HCT116 (cell line): Measurements from ENCODE around the gene GORASP1.

Experiments
- CEBPB ChIP-seq: IDR thresholded peaks from 2 replicates; pipeline ENCODE4 v1.6.1; 2012; ENCODE audit warnings: low read depth
- REST ChIP-seq: IDR thresholded peaks from 2 replicates; pipeline ENCODE4 v1.6.1; 2012; ENCODE audit warnings: low read depth
- TF ChIP-seq, protein P1 (sequence below), 3 experiments: fragments of 200-600 bp in 1 of 3; sonication (generic) in 1 of 3; IDR thresholded peaks in 2 of 3; conservative IDR thresholded peaks in 1 of 3; 2 replicates each; pipeline ENCODE4 v1.5.1; 2012 to 2017; ENCODE audit warnings: low read depth in 2 of 3, low read length in 2 of 3, antibody characterized with exemption in 1 of 3, borderline replicate concordance in 1 of 3, control low read depth in 1 of 3, mild to moderate bottlenecking in 1 of 3, mixed read lengths in 1 of 3, mixed run types in 1 of 3, moderate library complexity in 1 of 3; ENCODE audit not compliant: insufficient read depth in 1 of 3

GRCh38 chr3:39056151-39056550, 51.3 kb downstream of the GORASP1 start:
- TF ChIP-seq, protein P1, sequence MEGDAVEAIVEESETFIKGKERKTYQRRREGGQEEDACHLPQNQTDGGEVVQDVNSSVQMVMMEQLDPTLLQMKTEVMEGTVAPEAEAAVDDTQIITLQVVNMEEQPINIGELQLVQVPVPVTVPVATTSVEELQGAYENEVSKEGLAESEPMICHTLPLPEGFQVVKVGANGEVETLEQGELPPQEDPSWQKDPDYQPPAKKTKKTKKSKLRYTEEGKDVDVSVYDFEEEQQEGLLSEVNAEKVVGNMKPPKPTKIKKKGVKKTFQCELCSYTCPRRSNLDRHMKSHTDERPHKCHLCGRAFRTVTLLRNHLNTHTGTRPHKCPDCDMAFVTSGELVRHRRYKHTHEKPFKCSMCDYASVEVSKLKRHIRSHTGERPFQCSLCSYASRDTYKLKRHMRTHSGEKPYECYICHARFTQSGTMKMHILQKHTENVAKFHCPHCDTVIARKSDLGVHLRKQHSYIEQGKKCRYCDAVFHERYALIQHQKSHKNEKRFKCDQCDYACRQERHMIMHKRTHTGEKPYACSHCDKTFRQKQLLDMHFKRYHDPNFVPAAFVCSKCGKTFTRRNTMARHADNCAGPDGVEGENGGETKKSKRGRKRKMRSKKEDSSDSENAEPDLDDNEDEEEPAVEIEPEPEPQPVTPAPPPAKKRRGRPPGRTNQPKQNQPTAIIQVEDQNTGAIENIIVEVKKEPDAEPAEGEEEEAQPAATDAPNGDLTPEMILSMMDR (IDR thresholded peaks at IDR 0.05 in 2 of 3, conservative IDR thresholded peaks at IDR 0.05 in 1 of 3; ENCODE audit: borderline replicate concordance in 1 of 3, insufficient read depth in 1 of 3, low read depth in 2 of 3, low read length in 2 of 3) = no peak
- TF ChIP-seq CEBPB (no peak), REST (no peak)
